Measurements from ENCODE around the gene FLT1. TPM values are rescaled to one million over a fixed set of nuclear protein-coding genes. Genes with fewer than 3 reads are reported as not detected.
A peak's percentile ranks its signal among the peaks of the same experiment; 100 is the strongest.

The FLT1 gene
- polyA plus RNA-seq, 2 of the 4 experiments (the other 2 are of a cell fraction) = not detected

DNA sequence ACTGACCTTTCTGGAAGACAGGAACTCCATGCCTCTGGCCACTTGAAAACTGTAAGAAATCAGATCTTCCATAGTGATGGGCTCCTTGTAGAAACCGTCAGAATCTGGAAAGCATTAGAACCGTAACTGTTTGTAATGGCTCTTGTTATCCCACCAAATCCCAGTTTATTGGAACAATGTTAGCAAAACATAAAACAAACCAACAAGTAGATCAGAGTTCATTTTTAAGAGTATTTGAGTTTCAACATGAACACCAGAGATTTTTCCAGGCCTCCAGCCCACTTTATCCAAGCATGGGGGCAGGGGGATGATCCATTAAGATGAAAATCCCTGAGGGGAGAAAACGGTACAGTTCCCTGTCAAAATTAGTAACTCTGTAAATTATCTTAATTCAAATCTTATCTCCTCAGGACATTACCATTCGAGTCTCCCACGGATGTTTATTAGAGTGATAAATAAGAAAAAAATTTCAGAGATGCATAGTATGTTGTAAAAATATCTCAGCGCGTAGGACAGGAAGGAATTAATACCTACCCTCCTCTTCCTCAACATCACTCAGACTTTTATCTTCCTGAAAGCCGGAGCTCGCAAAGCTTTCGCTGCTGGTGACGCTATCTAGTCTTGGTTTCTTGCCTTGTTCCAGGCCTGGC lies 172.5 kb downstream of the FLT1 start:
- FAIRE-seq (no peak), DNase-seq (ENCODE audit: low read depth in 1 of 2, low spot score in 1 of 2) (no peak), ATAC-seq (no peak)
- H3K4me3 ChIP-seq = no peak overlapping the region
- TF ChIP-seq ZNF302 (CRISPR knock-in tag; IDR thresholded peaks at IDR 0.05) (no peak), ESRRA (IDR thresholded peaks at IDR 0.05; ENCODE audit: borderline replicate concordance, low read length) (no peak), EHMT2 (IDR thresholded peaks at IDR 0.05; ENCODE audit: low read depth) (no peak), SREBF2 (IDR thresholded peaks at IDR 0.05) (no peak), RFX5 (IDR thresholded peaks at IDR 0.05) (no peak)
- TF ChIP-seq, protein P1, sequence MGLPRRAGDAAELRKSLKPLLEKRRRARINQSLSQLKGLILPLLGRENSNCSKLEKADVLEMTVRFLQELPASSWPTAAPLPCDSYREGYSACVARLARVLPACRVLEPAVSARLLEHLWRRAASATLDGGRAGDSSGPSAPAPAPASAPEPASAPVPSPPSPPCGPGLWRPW (IDR thresholded peaks at IDR 0.05) = no peak
- TF ChIP-seq, protein P2, sequence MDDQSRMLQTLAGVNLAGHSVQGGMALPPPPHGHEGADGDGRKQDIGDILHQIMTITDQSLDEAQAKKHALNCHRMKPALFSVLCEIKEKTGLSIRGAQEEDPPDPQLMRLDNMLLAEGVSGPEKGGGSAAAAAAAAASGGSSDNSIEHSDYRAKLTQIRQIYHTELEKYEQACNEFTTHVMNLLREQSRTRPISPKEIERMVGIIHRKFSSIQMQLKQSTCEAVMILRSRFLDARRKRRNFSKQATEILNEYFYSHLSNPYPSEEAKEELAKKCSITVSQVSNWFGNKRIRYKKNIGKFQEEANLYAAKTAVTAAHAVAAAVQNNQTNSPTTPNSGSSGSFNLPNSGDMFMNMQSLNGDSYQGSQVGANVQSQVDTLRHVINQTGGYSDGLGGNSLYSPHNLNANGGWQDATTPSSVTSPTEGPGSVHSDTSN (IDR thresholded peaks at IDR 0.05) = no peak
- WGBS (ENCODE audit: missing lambda C conversion rate) = 63% methylated on average over 11 of the region's 11 CpGs
- ChIA-PET CTCF (interaction anchor here (0.9 to 3.0 kb wide), 5 partner anchors 10 to 476 kb away, joined by 3 to 16 read pairs (median 3); no protein-coding TSS in a partner anchor), POLR2A (no interaction called here)
- no peaks in the 10 kb centered on the region for H3K9me3 ChIP-seq
- H3K27ac ChIP-seq = no peak overlapping the region
- no peaks in the 10 kb centered on the region for H3K4me1 ChIP-seq
- H3K4me2 ChIP-seq = no peak overlapping the region

DNA sequence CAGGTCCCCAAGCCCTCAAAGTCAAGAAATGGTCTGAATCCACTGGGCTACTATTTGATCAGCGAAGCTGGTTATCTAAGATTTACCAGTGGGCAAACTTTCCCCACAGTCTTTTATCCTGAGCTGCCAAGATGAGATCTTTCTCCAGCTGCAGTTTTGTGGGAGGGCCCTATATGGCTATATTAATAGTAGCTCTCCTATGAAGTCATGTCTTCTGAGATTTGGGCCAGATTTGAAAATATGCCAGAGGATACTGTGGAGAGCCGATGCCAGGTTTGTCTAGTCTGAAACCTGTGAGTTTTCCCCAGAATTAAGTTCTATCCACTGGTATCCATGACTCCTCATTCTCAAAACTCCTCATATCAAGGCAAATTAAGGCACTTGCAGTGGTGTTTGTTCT lies 173.2 kb downstream of the FLT1 start:
- CTCF ChIA-PET = no interaction called here
- FAIRE-seq (no peak), DNase-seq (ENCODE audit: low read depth in 1 of 2, low spot score in 1 of 2) (no peak)

DNA sequence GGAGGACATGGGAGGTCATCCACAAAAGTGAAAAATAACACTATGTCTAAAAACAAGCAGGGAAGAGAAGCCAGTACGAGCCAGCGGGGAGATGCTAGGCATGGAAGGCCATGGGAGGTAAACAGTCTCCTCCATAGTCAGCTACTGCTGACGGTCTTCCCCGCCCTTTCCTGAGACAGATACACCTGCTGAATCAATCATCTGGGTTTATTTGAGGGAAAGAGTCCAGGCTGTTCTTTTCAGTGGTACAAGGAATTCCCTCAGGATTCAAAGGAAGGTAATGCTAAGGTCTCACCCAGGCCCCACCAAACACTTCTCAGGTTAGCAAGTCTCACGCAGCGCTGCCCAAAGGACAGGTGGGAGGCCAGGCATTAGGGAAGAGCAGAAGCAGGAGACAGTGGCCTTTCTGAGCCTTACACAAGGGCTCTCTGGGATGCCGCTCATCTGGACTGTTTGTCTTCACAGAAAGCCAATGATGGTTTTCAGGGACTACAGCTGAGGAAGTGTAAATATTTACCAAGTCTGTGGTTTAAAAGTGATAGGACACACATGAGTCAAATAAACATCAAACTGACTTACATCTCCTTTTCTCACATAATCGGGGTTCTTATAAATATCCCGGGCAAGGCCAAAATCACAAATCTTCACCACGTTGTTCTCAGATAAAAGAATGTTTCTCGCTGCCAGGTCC lies 173.9 kb downstream of the FLT1 start:
- TF ChIP-seq BHLHE40 (IDR thresholded peaks at IDR 0.05; ENCODE audit: low read depth, low read length) (no peak), ESRRA (IDR thresholded peaks at IDR 0.05; ENCODE audit: borderline replicate concordance, low read length) (no peak), POLR2A (IDR thresholded peaks at IDR 0.05; ENCODE audit: low read length) (no peak), TFCP2L1 (CRISPR knock-in tag; IDR thresholded peaks at IDR 0.05) (no peak), HDAC2 (IDR thresholded peaks at IDR 0.05) (no peak), FOSL2 (IDR thresholded peaks at IDR 0.05) (no peak), FOSL2 (CRISPR knock-in tag; IDR thresholded peaks at IDR 0.05) (no peak)
- TF ChIP-seq, protein P3, sequence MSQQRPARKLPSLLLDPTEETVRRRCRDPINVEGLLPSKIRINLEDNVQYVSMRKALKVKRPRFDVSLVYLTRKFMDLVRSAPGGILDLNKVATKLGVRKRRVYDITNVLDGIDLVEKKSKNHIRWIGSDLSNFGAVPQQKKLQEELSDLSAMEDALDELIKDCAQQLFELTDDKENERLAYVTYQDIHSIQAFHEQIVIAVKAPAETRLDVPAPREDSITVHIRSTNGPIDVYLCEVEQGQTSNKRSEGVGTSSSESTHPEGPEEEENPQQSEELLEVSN (IDR thresholded peaks at IDR 0.05; ENCODE audit: borderline replicate concordance, low read depth) = no peak
- POLR2A ChIA-PET = no interaction called here
- no peak overlapping the region for H3K4me2 ChIP-seq
- DNase-seq (ENCODE audit: low read depth in 1 of 2, low spot score in 1 of 2) (no peak), FAIRE-seq (no peak), ATAC-seq (no peak)
- CTCF ChIA-PET = interaction anchor here (0.6 kb wide), 1 partner anchor 8 kb away, joined by 3 read pairs; no protein-coding TSS in a partner anchor
- 72% methylated on average over 11 of the region's 11 CpGs for WGBS (ENCODE audit: missing lambda C conversion rate)
- H3K27ac ChIP-seq = no peak overlapping the region
- no peak overlapping the region for H3K4me3 ChIP-seq
- H3K4me1 ChIP-seq = no peaks in the 10 kb centered on the region
- H3K9me3 ChIP-seq = no peaks in the 10 kb centered on the region

More for the DNA sequence above, 173.2 kb downstream of the FLT1 start:
- ATAC-seq = no peak
- Histone ChIP-seq H3K4me3 (no peak overlapping the region), H3K9me3 (no peaks in the 10 kb centered on the region), H3K4me1 (no peaks in the 10 kb centered on the region), H3K4me2 (no peak overlapping the region), H3K27ac (no peak overlapping the region)
- TF ChIP-seq, protein P3 (IDR thresholded peaks at IDR 0.05; ENCODE audit: borderline replicate concordance, low read depth) = no peak
- no peak for TF ChIP-seq ESRRA (IDR thresholded peaks at IDR 0.05; ENCODE audit: borderline replicate concordance, low read length)
- POLR2A ChIA-PET = no interaction called here
- WGBS (ENCODE audit: missing lambda C conversion rate) = 44% methylated on average over 2 of the region's 2 CpGs

DNA sequence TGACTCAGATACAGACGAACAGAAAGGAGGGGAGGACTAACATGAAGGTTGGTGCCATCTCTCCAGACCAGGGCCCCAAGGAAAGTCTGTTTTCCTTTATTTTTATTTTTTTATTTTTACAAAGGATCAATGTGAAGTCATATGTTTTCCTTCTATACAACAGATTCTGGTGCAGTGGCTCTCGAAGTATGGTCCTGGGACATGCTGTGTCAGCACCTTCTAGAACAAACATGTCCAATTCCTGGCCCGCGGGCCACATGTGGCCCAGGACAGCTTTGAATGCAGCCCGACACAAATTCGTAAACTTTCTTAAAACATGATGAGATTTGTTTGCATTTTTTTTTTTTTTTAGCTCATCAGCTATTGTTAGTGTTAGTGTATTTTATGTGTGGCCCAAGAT lies 174.7 kb downstream of the FLT1 start:
- WGBS (ENCODE audit: missing lambda C conversion rate) = 74% methylated on average over 6 of the region's 6 CpGs
- no peak overlapping the region for H3K4me3 ChIP-seq
- no peak for ATAC-seq
- H3K9me3 ChIP-seq = no peaks in the 10 kb centered on the region
- POLR2A ChIA-PET = no interaction called here
- no peak overlapping the region for H3K4me2 ChIP-seq
- TF ChIP-seq, protein P2 (IDR thresholded peaks at IDR 0.05) = no peak
- no peak for TF ChIP-seq MYC (IDR thresholded peaks at IDR 0.05; ENCODE audit: borderline replicate concordance, low read length)
- peak; percentile 12 for TF ChIP-seq MAFK (IDR thresholded peaks at IDR 0.05; ENCODE audit: partially characterized antibody)
- TF ChIP-seq, protein P4, sequence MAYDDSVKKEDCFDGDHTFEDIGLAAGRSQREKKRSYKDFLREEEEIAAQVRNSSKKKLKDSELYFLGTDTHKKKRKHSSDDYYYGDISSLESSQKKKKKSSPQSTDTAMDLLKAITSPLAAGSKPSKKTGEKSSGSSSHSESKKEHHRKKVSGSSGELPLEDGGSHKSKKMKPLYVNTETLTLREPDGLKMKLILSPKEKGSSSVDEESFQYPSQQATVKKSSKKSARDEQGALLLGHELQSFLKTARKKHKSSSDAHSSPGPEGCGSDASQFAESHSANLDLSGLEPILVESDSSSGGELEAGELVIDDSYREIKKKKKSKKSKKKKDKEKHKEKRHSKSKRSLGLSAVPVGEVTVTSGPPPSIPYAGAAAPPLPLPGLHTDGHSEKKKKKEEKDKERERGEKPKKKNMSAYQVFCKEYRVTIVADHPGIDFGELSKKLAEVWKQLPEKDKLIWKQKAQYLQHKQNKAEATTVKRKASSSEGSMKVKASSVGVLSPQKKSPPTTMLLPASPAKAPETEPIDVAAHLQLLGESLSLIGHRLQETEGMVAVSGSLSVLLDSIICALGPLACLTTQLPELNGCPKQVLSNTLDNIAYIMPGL (CRISPR knock-in tag; IDR thresholded peaks at IDR 0.05; ENCODE audit: borderline replicate concordance) = no peak
- no peaks in the 10 kb centered on the region for H3K4me1 ChIP-seq
- DNase-seq (ENCODE audit: low read depth in 1 of 2, low spot score in 1 of 2) = no peak
- H3K27ac ChIP-seq = no peak overlapping the region
- CTCF ChIA-PET = no interaction called here
- no peak for FAIRE-seq

Measured in A549 (cell line).